Stimulated activated CD8-positive, alpha-beta memory T cell treated with anti-CD3 and anti-CD28 coated beads, Interleukin-15, amount 100 ng/mL, for 4 hours (primary cell): ENCODE measurements around the gene PCMTD2.

ENCODE experiments used
- DNase-seq, 2 donors: peaks; one replicate each; pipeline ENCODE4 v3.0.0-alpha.2; 2020; ENCODE audit warnings: low read depth in 2 of 2

PCMTD2 gene

DNA sequence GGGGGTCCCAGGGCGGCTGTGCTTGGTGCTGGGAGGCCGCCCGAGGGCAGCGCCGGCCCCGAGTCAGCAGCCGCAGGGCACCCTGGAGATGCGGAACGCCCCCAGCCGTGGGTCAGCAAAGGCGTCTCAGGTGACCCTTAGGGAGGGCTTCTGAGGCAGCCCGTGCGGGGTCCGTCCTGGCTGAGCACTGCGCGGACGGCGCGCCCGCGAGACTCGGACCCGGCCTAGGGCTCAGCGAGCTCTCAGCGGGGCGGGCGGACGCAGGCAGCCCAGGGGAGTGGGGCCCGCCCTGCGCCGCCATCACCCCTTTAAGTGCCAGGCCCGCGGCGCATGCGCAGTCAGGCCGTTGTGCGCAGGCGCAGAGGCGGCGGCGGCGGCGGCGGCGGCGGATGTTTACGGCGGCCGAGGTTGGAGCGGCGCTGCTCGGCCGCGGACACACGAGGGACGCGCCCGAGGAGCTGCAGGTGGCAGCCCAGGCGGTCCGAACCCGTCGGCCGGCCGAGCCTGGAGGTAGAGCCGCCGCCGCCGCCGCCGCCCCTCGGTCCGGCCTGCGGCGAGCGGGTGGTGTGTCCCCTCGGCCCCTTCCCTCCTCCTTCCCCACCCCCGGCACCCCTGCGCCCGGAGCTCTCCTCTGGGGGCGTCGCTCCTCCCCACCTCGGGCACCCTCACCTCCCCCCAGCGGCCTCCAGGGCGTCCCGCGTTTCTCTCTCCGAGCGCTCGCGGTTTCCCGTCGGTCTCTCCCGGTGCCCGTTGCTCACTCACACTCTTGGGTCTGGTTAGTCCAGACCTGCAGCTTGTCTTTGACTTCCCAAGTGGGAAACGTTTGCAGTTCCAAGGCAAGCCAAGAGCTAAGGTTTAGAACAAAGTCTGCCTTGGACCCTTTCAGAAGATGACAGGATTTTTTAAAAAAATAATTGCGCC is at the start of gene PCMTD2:
TSS of gene PCMTD2 (plus strand) at position 388 of the 921 bp plus-strand sequence. CDS start 4,218 bp downstream, outside the sequence.
- DNase-seq: peak; percentile 55 to 75

DNA sequence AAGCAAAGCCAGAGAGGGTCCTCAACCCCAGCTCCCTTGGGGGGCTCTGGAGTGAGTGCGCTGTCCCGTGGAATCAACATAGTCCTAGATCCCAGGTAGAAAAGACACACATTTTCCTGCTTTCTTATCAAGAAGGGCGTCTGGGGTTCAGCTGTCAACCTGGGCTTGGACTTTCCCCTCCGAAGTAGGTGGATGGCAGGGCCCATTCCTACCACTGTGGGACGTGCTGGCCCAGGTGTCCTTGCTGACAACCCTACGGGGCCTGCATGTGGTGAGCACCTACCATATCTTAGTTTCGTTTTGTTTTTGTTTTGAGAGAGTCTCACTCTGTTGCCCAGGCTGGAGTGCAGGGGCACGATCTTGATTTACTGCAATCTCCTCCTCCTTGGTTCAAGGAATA is 48.9 kb upstream of the PCMTD2 start:
- DNase-seq: no peak

- no peak for DNase-seq
Measured at GRCh38 chr20:64207641-64208590, 47.6 kb upstream of the PCMTD2 start.

GRCh38 chr20:64209148-64209547 is 46.4 kb upstream of the PCMTD2 start:
- no peak for DNase-seq

GRCh38 chr20:64210656-64211369 is 44.7 kb upstream of the PCMTD2 start:
- no peak for DNase-seq

DNA sequence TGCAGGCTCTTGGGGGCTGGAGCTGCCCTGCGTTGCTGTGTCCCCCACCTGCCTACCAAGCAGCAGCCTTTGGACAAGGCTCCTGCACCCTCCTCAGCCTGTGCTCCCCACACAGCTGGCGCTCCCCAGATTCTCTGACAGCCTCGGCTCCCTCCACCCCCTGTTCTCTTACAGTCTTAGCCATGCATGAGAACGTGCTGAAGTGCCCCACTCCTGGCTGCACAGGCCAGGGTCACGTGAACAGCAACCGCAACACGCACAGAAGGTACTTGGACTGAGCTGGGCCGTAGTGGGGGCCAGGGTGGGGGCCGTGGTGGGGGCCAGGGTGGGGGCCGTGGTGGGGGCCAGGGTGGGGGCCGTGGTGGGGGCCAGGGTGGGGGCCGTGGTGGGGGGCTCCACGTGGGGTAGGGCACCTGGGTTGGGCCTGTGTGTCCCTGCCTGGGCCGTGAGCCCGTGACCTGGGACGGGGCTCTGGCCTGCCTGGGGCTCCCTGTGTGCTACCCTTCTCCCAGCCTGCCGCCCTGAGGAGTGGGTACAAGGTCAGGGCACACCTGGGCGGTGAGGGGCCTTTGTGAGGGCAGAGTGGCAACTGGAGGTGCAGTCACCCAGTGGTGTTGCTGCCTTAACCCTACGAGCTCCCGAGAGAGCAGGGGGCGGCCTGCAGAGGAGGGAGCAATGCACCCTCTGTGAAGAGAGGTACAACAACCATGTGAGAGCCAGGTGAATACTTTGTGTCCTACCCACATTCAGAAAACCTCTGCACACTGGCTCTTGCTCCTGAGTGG is 43.5 kb upstream of the PCMTD2 start:
- no peak for DNase-seq

- DNase-seq: no peak
Measured at GRCh38 chr20:64212755-64213154, 42.8 kb upstream of the PCMTD2 start.

GRCh38 chr20:64214113-64214512 is 41.4 kb upstream of the PCMTD2 start:
- DNase-seq: no peak

DNA sequence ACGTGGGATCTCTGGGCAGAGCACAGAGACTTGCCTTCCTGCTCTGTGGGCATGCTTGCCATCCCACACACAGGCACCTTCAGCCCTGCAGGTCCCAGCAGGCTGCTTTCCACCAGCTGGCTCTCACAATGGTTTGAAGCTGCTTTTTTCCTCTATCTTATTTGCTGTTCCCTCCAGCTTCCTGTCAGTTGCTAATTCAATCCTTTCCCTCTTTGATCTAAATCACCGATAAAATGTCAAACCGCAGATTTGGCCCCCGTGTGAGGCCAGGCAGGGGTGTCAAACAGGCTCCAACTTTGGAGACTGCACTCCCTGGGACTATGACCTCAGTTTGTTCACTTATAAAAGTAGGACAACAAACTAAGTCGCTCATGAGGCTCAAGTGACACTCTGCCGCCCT is 40.6 kb upstream of the PCMTD2 start:
- no peak for DNase-seq

DNA sequence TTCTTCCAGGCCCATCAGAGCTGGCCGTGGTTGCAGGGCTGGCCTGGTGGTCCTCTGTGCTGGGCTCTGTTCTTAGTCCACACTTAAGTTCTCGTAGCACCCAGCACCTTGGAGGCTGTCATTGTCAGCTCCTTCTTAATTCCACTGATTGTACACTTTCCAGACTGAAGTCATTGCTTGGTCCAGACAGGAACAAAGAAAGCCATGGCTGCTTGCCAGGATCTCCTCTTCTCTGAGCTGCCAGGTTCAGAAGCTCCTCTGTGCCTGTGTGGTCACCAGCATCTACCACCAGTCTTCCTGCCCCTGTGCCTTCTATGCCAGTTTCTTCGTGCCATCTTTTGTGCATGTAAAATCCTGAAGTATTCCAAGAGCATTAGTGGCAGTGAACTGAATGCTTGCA is 39.5 kb upstream of the PCMTD2 start:
- DNase-seq: no peak

GRCh38 chr20:64216910-64217309 is 38.6 kb upstream of the PCMTD2 start:
- no peak for DNase-seq

GRCh38 chr20:64217539-64218221 is 37.9 kb upstream of the PCMTD2 start:
- no peak for DNase-seq

- no peak for DNase-seq
Measured at GRCh38 chr20:64219202-64219601, 36.3 kb upstream of the PCMTD2 start.

GRCh38 chr20:64219730-64220129 is 35.8 kb upstream of the PCMTD2 start:
- no peak for DNase-seq

DNA sequence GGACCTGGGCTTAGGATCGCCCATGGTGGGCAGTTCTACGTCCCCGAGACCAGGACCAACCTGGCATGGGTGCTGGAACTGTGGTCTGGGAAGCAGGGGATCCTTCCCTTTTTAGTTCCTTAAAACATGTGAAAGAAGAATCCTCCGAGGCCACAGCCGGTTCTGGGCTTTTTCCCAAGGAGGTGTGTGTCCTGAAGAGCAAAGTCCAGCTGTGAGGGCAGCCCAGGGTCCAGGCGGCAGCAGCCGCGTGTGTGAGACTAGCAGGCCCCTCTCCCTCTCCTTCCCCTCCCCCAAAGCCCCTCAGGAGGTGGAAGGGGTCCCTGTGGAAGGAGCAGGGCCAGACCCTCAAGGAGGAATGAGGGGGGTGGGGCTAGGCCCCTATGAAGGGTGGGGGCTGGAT is 35.1 kb upstream of the PCMTD2 start:
- DNase-seq: no peak

- no peak for DNase-seq
Measured at GRCh38 chr20:64220891-64221527, 34.5 kb upstream of the PCMTD2 start.

- DNase-seq: no peak
Measured at GRCh38 chr20:64222291-64222735, 33.2 kb upstream of the PCMTD2 start.

DNA sequence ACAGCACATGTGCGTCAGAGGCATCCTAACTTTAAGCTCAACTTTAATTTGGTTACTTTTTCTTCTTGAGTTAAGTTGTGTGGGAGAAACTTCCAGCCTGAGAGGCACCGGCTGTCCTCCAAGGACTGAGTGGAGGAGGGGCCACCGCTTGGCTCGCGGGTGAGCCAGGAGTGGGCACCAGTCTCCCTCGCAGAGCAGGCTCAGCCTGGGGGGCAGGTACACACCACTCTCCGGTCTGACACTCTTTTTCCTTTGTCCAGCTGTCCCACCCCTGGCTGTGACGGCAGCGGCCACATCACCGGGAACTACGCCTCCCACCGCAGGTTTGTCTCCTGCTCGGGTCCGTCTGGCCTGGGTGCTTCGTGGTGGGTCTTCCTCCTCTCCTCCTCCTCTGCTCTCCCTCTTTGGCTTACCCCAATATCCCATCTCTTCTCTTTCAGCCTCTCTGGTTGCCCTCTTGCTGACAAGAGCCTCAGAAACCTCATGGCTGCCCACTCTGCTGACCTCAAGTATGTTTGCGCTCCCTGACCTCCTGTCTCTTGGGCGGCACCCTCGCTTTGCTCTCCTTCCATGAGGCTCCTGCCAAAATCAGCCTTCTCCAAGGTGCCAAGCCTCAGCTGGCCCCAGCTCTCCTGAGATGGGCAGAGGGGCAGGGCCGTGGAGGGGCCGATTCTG is 32.6 kb upstream of the PCMTD2 start:
- DNase-seq: no peak

- no peak for DNase-seq
Measured at GRCh38 chr20:64223526-64224067, 32.0 kb upstream of the PCMTD2 start.
